GM19438 (cell line): Measurements from ENCODE around the gene FBH1.
"Not testable (repeated sequence)": the region's sequence is repeated elsewhere in the genome, so short reads cannot be mapped to it uniquely, and the experiment has no call there.

Experiments used
- ATAC-seq: cut with Tn5 transposase; IDR thresholded peaks from one replicate; pipeline ENCODE4 v1.9.1; 2021; ENCODE audit warnings: low read depth; ENCODE audit not compliant: unreplicated experiment

Gene FBH1

DNA sequence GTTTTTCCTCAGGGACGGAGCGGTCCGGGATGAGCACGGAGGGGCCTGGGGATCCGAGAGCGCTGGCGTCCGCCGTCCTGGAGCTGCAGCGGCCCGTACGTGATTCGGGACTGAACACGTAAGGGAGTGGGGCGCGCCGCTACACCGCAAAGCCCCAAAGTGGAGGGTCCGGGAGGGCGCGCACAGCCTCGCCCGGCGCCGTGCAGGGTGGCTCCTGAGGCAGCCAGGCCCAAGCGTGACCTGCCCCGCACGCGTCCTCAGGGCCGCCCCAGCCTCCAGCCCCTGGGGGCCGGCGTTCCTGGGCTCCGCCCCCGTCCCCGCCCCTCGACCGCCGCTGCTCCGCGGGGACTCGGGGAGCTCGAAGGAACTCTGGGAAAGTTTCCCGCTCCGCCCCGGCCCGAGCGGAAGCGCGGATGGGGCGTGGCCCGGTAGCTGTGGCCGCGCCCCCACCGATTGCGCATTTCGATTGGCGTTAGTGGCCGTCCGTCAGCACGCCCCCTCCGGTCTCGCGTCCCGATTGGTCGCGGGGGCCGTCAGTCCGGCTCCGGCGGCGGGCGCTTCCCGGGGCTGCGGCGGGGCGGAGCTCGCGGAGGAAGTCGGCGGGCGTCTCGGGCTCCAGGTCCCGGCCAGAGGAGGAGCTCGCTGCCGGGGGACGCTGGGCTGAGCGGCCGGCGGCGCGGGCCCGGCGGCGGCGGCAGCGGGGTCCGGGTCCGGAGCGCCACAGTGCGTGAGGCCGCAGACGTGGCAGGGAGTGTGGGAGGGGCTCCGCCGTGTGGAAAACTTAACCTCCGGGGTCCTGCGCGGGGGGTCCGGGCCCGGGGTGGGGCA, at the start of gene FBH1, which contains the start of gene ANKRD16:
Gene FBH1, plus strand, starts transcription at position 620 of the 828 bp plus-strand sequence. Its CDS starts 103 bp downstream, at position 723.
Gene ANKRD16, minus strand, starts transcription at position 270 of the 828 bp plus-strand sequence. CDS start 539 bp downstream, outside the sequence.
- ATAC-seq: peak; percentile 84

GRCh38 chr10:5840314-5841307, 49.4 kb upstream of the FBH1 start:
- peak; percentile 86 for ATAC-seq

- no peak for ATAC-seq
Observed at GRCh38 chr10:5841965-5842364, 48.1 kb upstream of the FBH1 start.

GRCh38 chr10:5843686-5844344, 46.2 kb upstream of the FBH1 start:
- ATAC-seq: no peak

DNA sequence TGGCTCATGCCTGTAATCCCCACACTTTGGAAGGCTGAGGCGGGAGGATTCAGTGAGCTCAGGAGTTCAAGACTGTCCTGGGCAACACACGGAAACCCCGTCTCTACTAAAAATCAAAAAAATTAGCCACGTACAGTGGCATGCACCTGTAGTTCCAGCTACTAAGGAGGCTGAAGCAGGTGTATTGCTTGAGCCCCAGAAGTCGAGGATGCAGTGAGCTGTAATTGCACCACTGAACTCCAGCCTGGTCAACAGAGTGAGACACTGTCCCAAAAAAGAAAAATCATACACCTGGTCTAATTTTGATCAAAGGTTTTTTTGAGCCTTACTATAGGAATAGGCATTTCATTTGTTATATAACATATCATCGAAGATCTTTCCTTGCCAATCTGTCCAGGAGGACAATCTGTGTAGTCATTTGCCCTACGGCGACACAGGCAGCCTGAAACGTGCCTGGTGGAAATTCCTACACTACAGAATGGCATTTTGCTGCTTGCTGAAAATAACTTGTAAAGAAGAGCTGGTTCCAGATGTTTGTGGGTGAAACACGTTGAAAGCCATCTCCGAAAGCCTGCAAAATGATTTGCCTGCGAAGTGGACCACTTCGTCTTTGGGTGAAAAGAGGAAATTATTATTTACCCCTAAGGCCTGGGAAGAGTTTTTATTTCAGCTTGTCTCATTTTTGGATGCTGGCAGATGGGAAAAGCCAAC, 45.5 kb upstream of the FBH1 start:
- no peak for ATAC-seq

DNA sequence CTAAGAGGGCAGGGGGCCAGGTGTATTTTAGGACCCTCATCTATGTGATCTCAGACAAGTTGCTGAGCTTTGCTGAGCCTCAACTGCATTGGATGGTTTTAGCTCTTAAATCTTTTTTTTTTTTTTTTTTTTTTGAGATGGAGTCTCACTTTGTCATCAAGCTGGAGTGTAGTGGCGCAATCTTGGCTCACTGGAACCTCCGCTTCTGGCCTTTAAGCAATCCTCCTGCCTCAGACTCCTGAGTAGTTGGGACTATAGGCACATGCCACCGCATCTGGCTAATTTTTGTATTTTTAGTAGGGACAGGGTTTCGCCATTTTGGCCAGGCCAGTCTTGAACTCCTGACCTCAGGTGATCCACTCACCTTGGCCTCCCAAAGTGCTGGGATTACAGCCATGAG, 43.4 kb upstream of the FBH1 start:
- ATAC-seq: not testable (repeated sequence)

DNA sequence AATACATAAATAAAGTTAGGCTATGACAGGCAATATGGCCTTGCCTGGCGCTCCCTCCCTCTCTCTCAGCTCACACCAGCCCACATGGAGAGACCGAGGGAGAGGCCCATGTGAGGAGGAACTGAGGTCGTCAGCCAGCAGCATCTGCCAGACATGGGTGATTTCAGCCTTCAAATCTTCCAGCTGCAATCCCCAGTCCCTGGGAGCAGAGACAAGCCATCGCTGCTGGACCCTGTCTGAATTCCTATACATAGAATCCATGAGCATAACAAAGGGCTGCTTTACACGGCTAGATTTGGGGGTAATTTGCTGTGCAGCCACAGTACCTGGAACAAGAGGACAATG, 35.9 kb upstream of the FBH1 start:
- ATAC-seq: no peak

- ATAC-seq: no peak
Observed at GRCh38 chr10:5855979-5856700, 33.9 kb upstream of the FBH1 start.

- no peak for ATAC-seq
Observed at GRCh38 chr10:5856701-5857004, 33.4 kb upstream of the FBH1 start.

DNA sequence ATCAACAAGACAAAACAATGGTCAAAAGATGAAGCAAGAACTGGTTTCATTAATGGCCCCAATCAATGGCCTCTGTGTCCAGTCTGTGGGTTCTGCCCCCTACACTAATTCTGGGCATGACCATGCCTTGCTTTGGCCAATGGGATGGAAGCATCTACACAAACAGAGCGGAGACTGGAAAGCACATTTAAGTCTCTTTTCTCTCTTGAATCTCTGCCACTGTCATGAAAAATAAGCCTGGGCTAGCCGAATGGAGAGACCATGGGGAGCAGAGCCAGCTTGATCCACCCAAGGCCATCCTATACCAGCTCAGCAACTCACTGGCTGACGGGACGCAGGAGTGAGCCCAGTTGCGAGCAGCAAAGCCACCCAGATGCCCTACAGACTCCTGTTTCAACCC, 31.2 kb upstream of the FBH1 start:
- no peak for ATAC-seq

DNA sequence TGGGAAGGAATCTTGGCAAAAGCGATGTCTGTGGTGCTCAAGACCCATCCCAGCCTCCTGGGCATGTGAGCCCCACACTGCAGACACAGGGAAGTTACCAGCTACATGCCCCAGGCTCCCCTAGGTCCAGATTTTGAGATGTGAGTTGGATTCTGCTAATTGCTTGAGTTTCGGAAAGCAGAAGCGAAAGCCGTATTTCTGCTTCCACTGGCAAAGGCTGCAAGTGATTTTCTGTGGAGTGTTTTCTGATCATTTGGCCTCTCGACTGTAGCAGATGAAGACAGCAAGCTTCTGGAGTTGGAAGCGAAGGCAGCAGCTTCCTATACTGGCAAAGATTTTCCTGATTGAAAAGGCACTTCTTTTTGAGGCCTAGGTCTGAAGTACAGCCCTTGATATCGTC, 30.0 kb upstream of the FBH1 start:
- ATAC-seq: no peak

- peak; percentile 95 for ATAC-seq
Observed at GRCh38 chr10:5862360-5862961, 27.6 kb upstream of the FBH1 start.

GRCh38 chr10:5862981-5863685, 26.9 kb upstream of the FBH1 start:
- ATAC-seq: not testable (repeated sequence)

GRCh38 chr10:5866451-5867081, 23.5 kb upstream of the FBH1 start:
- not testable (repeated sequence) for ATAC-seq

DNA sequence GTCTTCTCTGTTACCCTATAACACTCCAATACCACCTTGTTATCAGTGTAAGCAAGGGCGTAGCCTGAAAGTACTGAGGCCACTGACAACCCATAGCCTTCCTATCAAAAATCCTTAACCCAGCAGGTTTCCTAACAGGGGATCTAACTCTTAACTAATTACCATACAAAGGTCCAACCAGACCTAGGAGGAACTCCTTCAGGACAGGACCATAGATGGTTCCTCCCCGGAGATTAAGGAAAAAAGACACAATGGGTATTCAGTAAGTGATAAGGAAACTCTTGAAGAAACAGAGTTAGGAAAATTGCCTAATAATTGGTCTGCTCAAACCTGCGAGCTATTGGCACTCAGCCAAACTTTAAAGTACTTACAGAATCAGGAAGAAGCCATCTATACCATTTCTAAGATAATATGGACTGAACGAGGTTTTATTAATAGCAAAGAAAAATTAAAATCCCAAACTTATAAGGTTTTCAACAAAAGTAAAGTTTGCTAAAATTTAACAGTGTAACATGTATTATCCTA, 22.9 kb upstream of the FBH1 start:
- ATAC-seq: not testable (repeated sequence)

GRCh38 chr10:5868383-5868782, 21.7 kb upstream of the FBH1 start:
- ATAC-seq: not testable (repeated sequence)

DNA sequence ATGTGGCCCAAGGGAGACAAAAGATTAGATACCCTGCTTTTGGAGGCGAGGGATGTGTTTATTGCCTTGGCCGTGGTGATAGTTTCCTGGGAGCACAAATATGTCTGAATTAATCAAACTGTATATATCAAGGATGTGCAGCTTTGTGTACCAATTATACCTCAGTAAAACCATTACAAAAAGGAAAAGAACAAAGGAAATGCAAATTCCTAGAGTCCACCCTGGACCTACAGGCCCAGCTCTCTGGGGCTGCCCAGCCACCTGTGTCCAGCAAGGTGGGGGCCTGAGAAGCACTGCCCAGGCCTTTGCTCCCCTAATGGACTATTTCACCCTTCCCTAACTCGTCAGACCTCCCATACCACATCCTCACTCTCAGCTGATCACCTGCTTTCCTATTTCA, 20.9 kb upstream of the FBH1 start:
- no peak for ATAC-seq

GRCh38 chr10:5871596-5871995, 18.4 kb upstream of the FBH1 start:
- no peak for ATAC-seq
